IPS-18c (cell line): ENCODE measurements around the gene KIF26B.

ENCODE experiments used
- H3K4me3 ChIP-seq: 2 replicates; pipeline ENCODE4 v1.7.0; 2013; ENCODE audit warnings: low read depth, mild to moderate bottlenecking, low read length, moderate library complexity; ENCODE audit not compliant: insufficient read depth
- H3K9me3 ChIP-seq: one replicate; pipeline ENCODE4 v1.6.1; 2013; ENCODE audit warnings: mild to moderate bottlenecking, low read length, moderate library complexity; ENCODE audit not compliant: control insufficient read depth, insufficient read depth

The KIF26B gene

GRCh38 chr1:245241526-245242130, 86.8 kb downstream of the KIF26B start:
- Histone ChIP-seq H3K4me3 (no peak overlapping the region), H3K9me3 (no peaks in the 10 kb centered on the region)

DNA sequence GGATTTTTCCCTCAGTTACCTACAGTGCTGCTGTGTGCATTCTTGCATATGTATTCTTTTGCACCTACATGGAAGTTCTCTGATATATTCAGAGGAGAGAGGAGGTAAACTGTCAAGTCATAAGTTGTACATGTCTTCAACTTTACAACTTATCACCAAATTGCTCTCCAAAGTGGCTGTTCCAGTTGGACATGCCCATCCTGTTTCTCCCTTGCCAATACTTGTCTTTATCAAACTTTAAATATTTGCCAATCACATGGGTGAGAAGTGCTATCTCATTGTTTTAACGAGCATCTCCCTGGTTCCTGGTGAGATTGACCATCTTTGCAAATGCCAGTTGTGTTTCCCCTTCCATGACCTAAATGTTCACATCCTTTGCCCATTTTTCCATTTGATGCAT, 88.2 kb downstream of the KIF26B start:
- Histone ChIP-seq H3K9me3 (no peaks in the 10 kb centered on the region), H3K4me3 (no peak overlapping the region)

GRCh38 chr1:245245021-245245667, 90.4 kb downstream of the KIF26B start:
- H3K9me3 ChIP-seq = no peaks in the 10 kb centered on the region
- H3K4me3 ChIP-seq = no peak overlapping the region

DNA sequence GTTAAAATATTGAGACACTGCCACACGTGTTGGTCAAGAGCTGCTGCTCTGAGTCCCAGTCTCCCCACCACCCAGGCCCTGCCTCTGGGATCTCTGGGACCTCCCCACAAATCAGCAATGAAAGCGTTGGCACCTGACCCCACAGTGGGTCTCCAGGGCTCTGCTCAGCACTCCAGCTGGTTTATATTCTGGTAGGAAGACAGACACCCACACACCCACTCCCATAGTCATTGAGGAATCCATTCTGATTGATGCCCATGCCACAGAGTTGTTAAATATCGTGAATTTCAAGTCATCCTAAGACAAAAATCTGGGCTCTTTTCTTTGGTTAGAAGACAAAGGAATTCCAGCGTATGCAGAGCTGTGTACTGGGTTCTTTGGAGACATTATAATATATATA, 91.6 kb downstream of the KIF26B start:
- no peaks in the 10 kb centered on the region for H3K9me3 ChIP-seq
- H3K4me3 ChIP-seq = no peak overlapping the region

GRCh38 chr1:245247356-245247755, 92.6 kb downstream of the KIF26B start:
- Histone ChIP-seq H3K4me3 (no peak overlapping the region), H3K9me3 (no peaks in the 10 kb centered on the region)

- Histone ChIP-seq H3K4me3 (no peak overlapping the region), H3K9me3 (no peaks in the 10 kb centered on the region)
Measured at GRCh38 chr1:245247801-245248200, 93.0 kb downstream of the KIF26B start.

DNA sequence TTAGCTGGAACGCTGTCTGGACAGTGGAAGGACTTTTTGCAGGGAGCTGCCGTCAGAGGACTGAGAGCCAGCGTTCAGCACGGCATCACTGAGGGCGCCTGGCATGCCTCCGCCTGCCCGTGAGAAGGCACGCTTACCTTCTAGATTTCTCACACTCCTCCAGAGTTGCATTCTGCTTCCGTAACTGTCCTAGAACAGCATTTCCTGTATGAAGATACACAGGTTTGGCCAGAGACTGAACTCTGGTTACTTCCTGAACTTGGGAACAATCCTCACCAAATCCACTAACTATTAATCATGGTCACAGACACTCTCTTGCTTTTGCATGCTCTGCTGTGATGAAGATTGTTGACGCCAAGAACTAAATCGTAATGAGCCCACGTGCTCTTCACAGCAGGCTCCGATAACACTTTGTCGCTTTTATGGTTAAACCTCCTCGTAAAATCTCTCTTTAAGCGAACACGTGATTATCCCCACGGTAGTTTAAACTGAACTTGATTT, 93.5 kb downstream of the KIF26B start:
- Histone ChIP-seq H3K4me3 (no peak overlapping the region), H3K9me3 (no peaks in the 10 kb centered on the region)

GRCh38 chr1:245255783-245256182, 101.0 kb downstream of the KIF26B start:
- no peaks in the 10 kb centered on the region for H3K9me3 ChIP-seq

DNA sequence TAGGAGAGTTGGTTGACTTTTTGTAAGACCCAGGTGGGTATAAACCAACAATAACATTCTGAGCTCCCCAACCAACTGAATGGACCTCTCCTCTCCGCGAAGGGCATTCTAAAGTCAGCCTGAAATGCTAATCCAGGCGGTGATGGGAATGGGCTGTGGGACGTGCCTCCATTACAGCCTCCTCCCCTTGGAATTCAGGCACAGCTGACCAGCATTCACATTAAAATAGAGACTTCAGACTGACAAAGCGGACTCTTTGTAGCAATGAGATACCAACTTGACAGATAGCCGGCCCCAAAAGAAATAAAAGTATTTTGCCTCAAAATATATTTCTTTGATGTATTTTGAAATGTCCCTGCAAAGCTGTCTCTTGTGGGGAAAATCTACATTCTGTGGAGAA, 101.7 kb downstream of the KIF26B start:
- Histone ChIP-seq H3K9me3 (no peaks in the 10 kb centered on the region), H3K4me3 (no peak overlapping the region)

More at GRCh38 chr1:245255783-245256182, 101.0 kb downstream of the KIF26B start:
- H3K4me3 ChIP-seq = no peak overlapping the region

- no peak overlapping the region for H3K4me3 ChIP-seq
Measured at GRCh38 chr1:245258271-245258920, 103.6 kb downstream of the KIF26B start.

GRCh38 chr1:245260110-245260882, 105.5 kb downstream of the KIF26B start:
- Histone ChIP-seq H3K4me3 (no peak overlapping the region), H3K9me3 (no peaks in the 10 kb centered on the region)

More at GRCh38 chr1:245258271-245258920, 103.6 kb downstream of the KIF26B start:
- H3K9me3 ChIP-seq = no peaks in the 10 kb centered on the region

- H3K9me3 ChIP-seq = no peaks in the 10 kb centered on the region
- H3K4me3 ChIP-seq = no peak overlapping the region
Measured at GRCh38 chr1:245260883-245261282, 106.1 kb downstream of the KIF26B start.

DNA sequence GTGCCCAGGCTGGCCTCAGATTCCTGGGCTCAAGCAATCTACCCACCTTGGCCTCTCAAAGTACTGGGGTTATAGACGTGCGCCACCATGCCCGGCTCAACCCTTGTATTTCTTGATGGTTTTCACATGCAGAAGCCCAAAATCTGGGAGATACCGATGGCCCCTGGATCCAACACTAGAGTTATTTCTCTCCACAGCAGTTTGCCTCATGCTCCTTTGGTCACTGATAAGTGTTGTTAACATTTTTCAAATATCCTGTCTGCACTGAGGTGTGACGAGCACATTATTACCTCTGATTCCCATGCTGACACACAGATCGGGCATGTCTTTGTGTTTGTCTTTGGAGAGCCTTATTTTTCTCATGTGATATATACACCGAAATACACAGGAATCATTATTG, 107.0 kb downstream of the KIF26B start:
- no peak overlapping the region for H3K4me3 ChIP-seq
- H3K9me3 ChIP-seq = no peaks in the 10 kb centered on the region

DNA sequence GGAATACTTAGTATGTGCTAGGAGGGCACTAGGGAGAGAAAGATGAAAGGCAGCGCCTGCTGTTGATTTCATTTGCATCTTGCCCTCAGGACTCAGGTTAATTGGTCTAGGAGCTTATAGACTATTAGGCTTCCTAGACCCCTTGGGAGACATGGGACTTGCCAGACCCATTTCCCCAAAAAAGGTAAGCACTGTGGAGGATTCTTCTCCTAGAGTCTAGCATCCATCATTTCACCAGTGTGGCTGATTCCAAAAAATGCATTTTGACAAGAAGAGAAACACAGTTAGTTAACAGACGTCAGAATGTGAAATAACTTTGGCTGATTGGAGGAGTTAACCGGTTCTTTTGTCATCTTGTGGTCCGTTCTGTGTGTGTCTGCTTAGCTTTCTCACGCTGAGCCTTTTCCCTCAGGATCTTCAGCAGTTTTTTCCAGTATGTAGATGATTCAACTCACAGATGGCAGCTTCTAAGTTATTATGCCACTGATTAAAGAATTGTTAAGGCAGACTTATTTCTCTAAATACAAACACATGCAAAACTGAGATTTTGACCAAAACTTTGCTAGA, 108.8 kb downstream of the KIF26B start:
- Histone ChIP-seq H3K4me3 (no peak overlapping the region), H3K9me3 (no peaks in the 10 kb centered on the region)

DNA sequence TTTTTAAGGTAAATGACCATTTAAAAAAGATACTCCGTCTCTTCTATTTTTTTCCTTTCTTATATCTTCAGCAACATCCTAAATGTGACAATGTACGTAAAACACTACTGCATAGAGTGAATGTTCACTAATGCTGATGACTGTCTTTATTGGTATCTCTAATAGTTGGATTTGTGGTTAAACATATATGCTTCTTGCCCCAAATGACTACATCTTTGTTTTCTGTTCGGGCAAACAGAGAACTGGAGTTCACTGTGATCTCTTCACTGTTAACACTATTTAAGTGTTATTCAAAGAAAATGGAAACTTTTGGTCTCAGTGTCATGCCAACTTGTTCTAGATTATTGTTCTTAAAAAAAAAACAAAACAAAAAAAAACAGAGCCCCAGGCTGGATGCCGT, 109.4 kb downstream of the KIF26B start:
- no peaks in the 10 kb centered on the region for H3K9me3 ChIP-seq
- H3K4me3 ChIP-seq = no peak overlapping the region

DNA sequence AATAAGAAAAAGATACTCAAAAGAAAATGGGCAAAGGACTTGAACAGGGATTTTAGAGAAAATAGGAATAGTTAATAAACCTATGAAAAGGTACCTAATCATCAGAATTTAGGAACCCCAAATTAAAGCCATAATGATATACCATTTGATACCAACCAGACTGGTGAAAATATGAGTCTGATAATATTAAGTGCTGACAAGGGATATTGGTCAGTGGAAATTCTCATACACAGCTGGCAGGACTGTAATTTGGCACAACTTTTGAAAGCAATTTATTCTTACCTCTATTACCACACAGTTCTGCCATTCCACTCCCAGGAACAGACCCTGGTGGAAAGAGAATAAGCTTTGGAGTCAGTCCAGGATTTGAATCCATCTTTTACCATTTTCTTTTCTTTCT, 111.3 kb downstream of the KIF26B start:
- Histone ChIP-seq H3K4me3 (no peak overlapping the region), H3K9me3 (no peaks in the 10 kb centered on the region)

- no peak overlapping the region for H3K4me3 ChIP-seq
- H3K9me3 ChIP-seq = no peaks in the 10 kb centered on the region
Measured at GRCh38 chr1:245270063-245270462, 115.3 kb downstream of the KIF26B start.
